GM12873 (cell line): ENCODE measurements around the gene TLCD3A.

ENCODE experiments used
- CTCF ChIP-seq: IDR thresholded peaks from 2 replicates; pipeline ENCODE4 v1.5.1; 2012; ENCODE audit warnings: low read depth, mild to moderate bottlenecking, moderate library complexity, low read length, control low read depth; ENCODE audit not compliant: insufficient read depth; ENCODE audit errors: missing control alignments

TLCD3A gene

GRCh38 chr17:752620-753219 is 20.3 kb downstream of the TLCD3A start:
- TF ChIP-seq CTCF = no peak

- TF ChIP-seq CTCF = no peak
Observed at GRCh38 chr17:753418-753817, 21.0 kb downstream of the TLCD3A start.

GRCh38 chr17:759964-760363 is 27.6 kb downstream of the TLCD3A start:
- no peak for TF ChIP-seq CTCF

GRCh38 chr17:760371-760770 is 28.0 kb downstream of the TLCD3A start:
- no peak for TF ChIP-seq CTCF

GRCh38 chr17:767076-767475 is 34.7 kb downstream of the TLCD3A start:
- TF ChIP-seq CTCF = no peak

- TF ChIP-seq CTCF = no peak
Observed at GRCh38 chr17:773016-773415, 40.6 kb downstream of the TLCD3A start.

- no peak for TF ChIP-seq CTCF
Observed at GRCh38 chr17:773467-774312, 41.3 kb downstream of the TLCD3A start.
